HG03135 (cell line): ENCODE results near the gene RNF25.
"Not testable (repeated sequence)": the region's sequence is repeated elsewhere in the genome, so short reads cannot be mapped to it uniquely, and the experiment has no call there.

Experiments used
- ATAC-seq: cut with Tn5 transposase; IDR thresholded peaks from one replicate; pipeline ENCODE4 v1.9.1; 2021; ENCODE audit warnings: mild to moderate bottlenecking, moderate library complexity; ENCODE audit not compliant: unreplicated experiment

RNF25 gene

GRCh38 chr2:218671654-218672566 is at the start of gene RNF25, which contains the start of gene STK36:
Gene RNF25, minus strand, starts transcription at chr2:218672002. Its CDS starts 32 bp downstream, at chr2:218671970.
Gene STK36, plus strand, starts transcription at chr2:218672086. Its CDS starts 744 bp downstream, at chr2:218672830.
- peak; percentile 95 for ATAC-seq

- ATAC-seq = no peak
These were observed 49.7 kb upstream of the RNF25 start for GRCh38 chr2:218721488-218721887.

GRCh38 chr2:218720048-218721041 is 48.5 kb upstream of the RNF25 start:
- no peak for ATAC-seq

GRCh38 chr2:218719457-218719856 is 47.7 kb upstream of the RNF25 start:
- ATAC-seq = no peak

GRCh38 chr2:218718058-218718457 is 46.3 kb upstream of the RNF25 start:
- no peak for ATAC-seq

GRCh38 chr2:218717262-218717661 is 45.5 kb upstream of the RNF25 start:
- no peak for ATAC-seq

GRCh38 chr2:218716070-218716469 is 44.3 kb upstream of the RNF25 start:
- no peak for ATAC-seq

- no peak for ATAC-seq
These were observed 42.1 kb upstream of the RNF25 start for GRCh38 chr2:218713922-218714321.

GRCh38 chr2:218711550-218711929 is 39.7 kb upstream of the RNF25 start:
- ATAC-seq = no peak

GRCh38 chr2:218710687-218711549 is 39.1 kb upstream of the RNF25 start, which contains the start of gene TTLL4:
Gene TTLL4, plus strand, starts transcription at chr2:218710835. Its CDS starts 26,842 bp downstream, at chr2:218737677.
- peak; percentile 94 for ATAC-seq

GRCh38 chr2:218710334-218710686 is 38.5 kb upstream of the RNF25 start:
- ATAC-seq = no peak

GRCh38 chr2:218709908-218710307 is 38.1 kb upstream of the RNF25 start:
- no peak for ATAC-seq

- ATAC-seq = no peak
These were observed 36.3 kb upstream of the RNF25 start for GRCh38 chr2:218708086-218708485.

- ATAC-seq = no peak
These were observed 31.5 kb upstream of the RNF25 start for GRCh38 chr2:218703341-218703740.

- no peak for ATAC-seq
These were observed 30.0 kb upstream of the RNF25 start for GRCh38 chr2:218701806-218702205.

GRCh38 chr2:218698885-218699284 is 27.1 kb upstream of the RNF25 start:
- ATAC-seq = no peak

- ATAC-seq = no peak
These were observed 22.8 kb upstream of the RNF25 start for GRCh38 chr2:218694405-218695145.

GRCh38 chr2:218691234-218691633 is 19.4 kb upstream of the RNF25 start:
- ATAC-seq = no peak

GRCh38 chr2:218687400-218688060 is 15.7 kb upstream of the RNF25 start:
- ATAC-seq = not testable (repeated sequence)
